SH-SY5Y (cell line): ENCODE results near the gene TP63.

ENCODE experiments used
- GATA2 ChIP-seq: IDR thresholded peaks from 2 replicates; pipeline ENCODE4 v1.6.1; 2011; ENCODE audit warnings: mild to moderate bottlenecking, low read depth, low read length
- GATA3 ChIP-seq: IDR thresholded peaks from 2 replicates; pipeline ENCODE4 v1.6.1; 2011; ENCODE audit warnings: low read depth, mild to moderate bottlenecking, low read length, moderate library complexity

DNA sequence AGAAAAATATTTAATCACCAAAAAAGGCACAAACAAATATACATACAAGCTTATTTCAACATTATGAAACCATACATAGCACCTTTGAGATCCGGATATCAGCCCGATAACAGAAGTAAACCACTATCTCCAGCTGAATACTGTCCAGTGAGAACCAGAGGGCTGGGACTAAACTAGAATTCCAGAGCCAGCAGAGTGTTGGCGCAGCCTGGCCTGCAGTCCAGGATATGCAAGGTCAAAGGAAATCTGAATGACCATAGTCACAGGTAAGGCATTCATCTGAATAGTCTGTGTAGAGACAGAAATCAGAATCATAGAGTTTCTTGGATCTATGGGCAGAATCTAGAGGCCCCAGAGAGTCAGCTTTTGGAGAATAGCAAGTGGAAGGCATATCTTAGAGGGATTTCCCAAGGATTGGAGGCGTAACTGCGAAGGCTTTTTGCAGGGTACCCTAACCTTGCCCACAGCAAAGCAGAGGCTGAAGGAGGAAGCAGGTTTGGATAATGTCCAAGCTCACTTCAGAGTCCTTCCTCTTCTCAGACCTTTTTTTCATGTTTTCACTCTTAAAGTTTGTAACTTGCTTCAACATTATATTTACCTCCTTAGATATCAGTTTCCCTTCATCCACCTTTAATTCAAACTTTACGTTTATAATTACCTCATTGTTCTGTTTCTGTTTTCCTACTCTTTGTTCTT, 32.5 kb upstream of the TP63 start:
- no peak for TF ChIP-seq GATA2
- TF ChIP-seq GATA3, result no peak
